ENCODE measurements around the gene AK2. TPM values are rescaled to one million over a fixed set of nuclear protein-coding genes. Genes with fewer than 3 reads are reported as not detected.

Gene AK2
- total and polyA plus RNA-seq, 2 donors (not counting 1 experiment from before 2014, with no cell fraction given) = 66.8 to 109 TPM

DNA sequence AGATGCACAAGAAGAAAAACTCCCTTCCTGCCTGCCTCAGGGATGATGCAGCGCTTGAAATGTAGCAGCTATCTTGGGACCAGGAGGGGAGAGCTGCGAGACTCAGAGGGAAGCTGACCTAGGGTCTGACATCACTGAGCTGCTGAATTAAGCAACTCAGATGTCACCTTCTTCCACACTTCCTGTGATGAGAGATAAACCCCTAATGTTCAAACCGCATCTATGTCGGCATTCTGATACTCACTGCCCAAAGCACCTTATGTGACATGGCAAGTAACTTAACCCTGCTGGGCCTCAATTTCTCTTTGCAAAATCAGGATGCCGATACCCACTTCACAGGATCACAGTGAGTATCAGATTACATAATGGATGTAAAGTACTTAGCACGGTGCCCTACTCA is 9.1 kb upstream of the AK2 start:
- no peak overlapping the region for H3K27ac ChIP-seq (ENCODE audit: low read length in 2 of 2)
- H3K4me2 ChIP-seq (replicated peaks; ENCODE audit: low read depth, low read length, poor library complexity, severe bottlenecking) = no peak overlapping the region
- no peak overlapping the region for H2AFZ ChIP-seq (ENCODE audit: insufficient read depth, low read depth, low read length, poor library complexity, severe bottlenecking)
- no peaks in the 10 kb centered on the region for H3K36me3 ChIP-seq (replicated peaks in 1 of 2; ENCODE audit: control extremely low read depth in 1 of 2, control insufficient read depth in 1 of 2, extremely low read depth in 1 of 2, insufficient read depth in 2 of 2, low read length in 1 of 2)
- 93% methylated on average over 2 of the region's 6 CpGs for WGBS (ENCODE audit: insufficient coverage)
- no peaks in the 10 kb centered on the region for H3K9me3 ChIP-seq (ENCODE audit: control extremely low read depth in 1 of 3, control insufficient read depth in 2 of 3, insufficient read depth in 1 of 3, low read length in 2 of 3)
- H3K79me2 ChIP-seq (ENCODE audit: control insufficient read depth, insufficient read depth, low read length) = no peaks in the 10 kb centered on the region
- no peak overlapping the region for H3K4me3 Mint-ChIP-seq
- no peak for DNase-seq
- no peak overlapping the region for H3K9ac ChIP-seq (ENCODE audit: low read length)
- no peak for TF ChIP-seq EZH2 (IDR thresholded peaks at IDR 0.05; ENCODE audit: borderline replicate concordance, insufficient read depth, low read depth, low read length, poor library complexity, severe bottlenecking)
- TF ChIP-seq CTCF (IDR thresholded peaks at IDR 0.05) = no peak
- no peak overlapping the region for H3K4me3 ChIP-seq (ENCODE audit: control extremely low read depth in 1 of 5, extremely low read depth in 1 of 5, insufficient read depth in 1 of 5, low read depth in 2 of 5, low read length in 4 of 5)
- H3K27me3 Mint-ChIP-seq = peaks cover 21% of the 10 kb centered on the region
- H3K27me3 ChIP-seq (replicated peaks in 1 of 4; ENCODE audit: control extremely low read depth in 1 of 4, control insufficient read depth in 3 of 4, insufficient read depth in 4 of 4, low read length in 3 of 4) = peaks cover 0 to 6% (median 0%) of the 10 kb centered on the region in 4 experiments
- CTCF ChIA-PET = interaction anchor here (1.2 to 1.4 kb wide), 2 partner anchors 10 to 114 kb away, joined by 3 to 4 read pairs; no protein-coding TSS in a partner anchor
- no peaks in the 10 kb centered on the region for H4K20me1 ChIP-seq (ENCODE audit: control insufficient read depth, insufficient read depth, low read length, poor library complexity, severe bottlenecking)
- no peak for ATAC-seq (ENCODE audit: low read depth)
- intact Hi-C loops (cut with micrococcal nuclease) = no loop called here
- POLR2A ChIA-PET = interaction anchor here (0.6 kb wide), 1 partner anchor 117 kb away, joined by 3 read pairs; no protein-coding TSS in a partner anchor
- no peak overlapping the region for H3K27ac Mint-ChIP-seq
- no peaks in the 10 kb centered on the region for H3K4me1 ChIP-seq (ENCODE audit: control insufficient read depth in 2 of 2, insufficient read depth in 2 of 2, low read length in 2 of 2)
- no peaks in the 10 kb centered on the region for H3K4me1 Mint-ChIP-seq
- no peaks in the 10 kb centered on the region for H3K9me3 Mint-ChIP-seq (ENCODE audit: insufficient read depth)

GRCh38 chr1:33045246-33045645 is 8.6 kb upstream of the AK2 start:
- ChIA-PET CTCF (interaction anchor here (1.2 kb wide), 1 partner anchor 10 kb away, joined by 3 read pairs; no protein-coding TSS in a partner anchor), POLR2A (no interaction called here)
- no peaks in the 10 kb centered on the region for H3K36me3 ChIP-seq (replicated peaks in 1 of 2; ENCODE audit: control extremely low read depth in 1 of 2, control insufficient read depth in 1 of 2, extremely low read depth in 1 of 2, insufficient read depth in 2 of 2, low read length in 1 of 2)
- H3K4me3 Mint-ChIP-seq = no peak overlapping the region
- no peaks in the 10 kb centered on the region for H3K4me1 ChIP-seq (ENCODE audit: control insufficient read depth in 2 of 2, insufficient read depth in 2 of 2, low read length in 2 of 2)
- peaks cover 21% of the 10 kb centered on the region for H3K27me3 Mint-ChIP-seq
- DNase-seq (no peak), ATAC-seq (ENCODE audit: low read depth) (no peak)
- H3K4me2 ChIP-seq (replicated peaks; ENCODE audit: low read depth, low read length, poor library complexity, severe bottlenecking) = no peak overlapping the region
- H3K9me3 Mint-ChIP-seq (ENCODE audit: insufficient read depth) = no peaks in the 10 kb centered on the region
- H3K4me1 Mint-ChIP-seq = no peaks in the 10 kb centered on the region
- no peak overlapping the region for H3K9ac ChIP-seq (ENCODE audit: low read length)
- H3K79me2 ChIP-seq (ENCODE audit: control insufficient read depth, insufficient read depth, low read length) = no peaks in the 10 kb centered on the region
- no peak overlapping the region for H3K27ac ChIP-seq (ENCODE audit: low read length in 2 of 2)
- H3K9me3 ChIP-seq (ENCODE audit: control extremely low read depth in 1 of 3, control insufficient read depth in 2 of 3, insufficient read depth in 1 of 3, low read length in 2 of 3) = no peaks in the 10 kb centered on the region
- intact Hi-C loops (cut with micrococcal nuclease) = no loop called here
- no peak overlapping the region for H2AFZ ChIP-seq (ENCODE audit: insufficient read depth, low read depth, low read length, poor library complexity, severe bottlenecking)
- no peak overlapping the region for H3K4me3 ChIP-seq (ENCODE audit: control extremely low read depth in 1 of 5, extremely low read depth in 1 of 5, insufficient read depth in 1 of 5, low read depth in 2 of 5, low read length in 4 of 5)
- TF ChIP-seq CTCF (IDR thresholded peaks at IDR 0.05) = no peak
- no peak for TF ChIP-seq EZH2 (IDR thresholded peaks at IDR 0.05; ENCODE audit: borderline replicate concordance, insufficient read depth, low read depth, low read length, poor library complexity, severe bottlenecking)
- peaks cover 0 to 6% (median 0%) of the 10 kb centered on the region in 4 experiments for H3K27me3 ChIP-seq (replicated peaks in 1 of 4; ENCODE audit: control extremely low read depth in 1 of 4, control insufficient read depth in 3 of 4, insufficient read depth in 4 of 4, low read length in 3 of 4)
- no peaks in the 10 kb centered on the region for H4K20me1 ChIP-seq (ENCODE audit: control insufficient read depth, insufficient read depth, low read length, poor library complexity, severe bottlenecking)
- 45% methylated on average over 2 of the region's 2 CpGs for WGBS (ENCODE audit: insufficient coverage)
- no peak overlapping the region for H3K27ac Mint-ChIP-seq
